H9 (cell line): ENCODE data around the gene DCAF5. TPM values are rescaled to one million over a fixed set of nuclear protein-coding genes. Genes with fewer than 3 reads are reported as not detected.

Experiments
- DNase-seq: peaks from one replicate; pipeline ENCODE4 v3.0.0-alpha.2; 2017
- H2AFZ ChIP-seq: one replicate; pipeline ENCODE4 v1.6.1; 2013; ENCODE audit warnings: mild to moderate bottlenecking, low read length, control low read depth, moderate library complexity
- H2AK5ac ChIP-seq: 2 replicates; pipeline ENCODE4 v1.6.1; 2013; ENCODE audit warnings: low read length, control low read depth, mixed read lengths; ENCODE audit not compliant: insufficient read length
- H2BK120ac ChIP-seq: one replicate; pipeline ENCODE4 v1.6.1; 2013; ENCODE audit warnings: low read depth, mild to moderate bottlenecking, low read length, control low read depth, inconsistent platforms; ENCODE audit not compliant: poor library complexity, severe bottlenecking
- H2BK12ac ChIP-seq: 2 replicates; pipeline ENCODE4 v1.6.1; 2013; ENCODE audit warnings: low read length, control low read depth, mixed read lengths, low read depth; ENCODE audit not compliant: insufficient read length
- H2BK15ac ChIP-seq: 2 replicates; pipeline ENCODE4 v1.6.1; 2013; ENCODE audit warnings: low read depth, low read length, control low read depth
- H2BK20ac ChIP-seq: one replicate; pipeline ENCODE4 v1.6.1; 2013; ENCODE audit warnings: low read depth, mild to moderate bottlenecking, low read length, control low read depth, inconsistent platforms; ENCODE audit not compliant: poor library complexity, severe bottlenecking
- H2BK5ac ChIP-seq: 2 replicates; pipeline ENCODE4 v1.6.1; 2013; ENCODE audit warnings: low read length, control low read depth, mixed read lengths; ENCODE audit not compliant: insufficient read length
- H3K14ac ChIP-seq: 2 replicates; pipeline ENCODE4 v1.6.1; 2013; ENCODE audit warnings: low read length, control low read depth; ENCODE audit not compliant: insufficient read depth
- H3K18ac ChIP-seq: 2 replicates; pipeline ENCODE4 v1.6.1; 2013; ENCODE audit warnings: low read depth, mild to moderate bottlenecking, mixed read lengths, low read length, control low read depth; ENCODE audit not compliant: insufficient read length
- H3K23ac ChIP-seq: 2 replicates; pipeline ENCODE4 v1.6.1; 2013; ENCODE audit warnings: low read length, control low read depth, mixed read lengths, low read depth; ENCODE audit not compliant: insufficient read length
- H3K23me2 ChIP-seq: 2 replicates; pipeline ENCODE4 v1.6.1; 2013; ENCODE audit warnings: low read depth, mild to moderate bottlenecking, mixed read lengths, low read length, control low read depth; ENCODE audit not compliant: insufficient read length, poor library complexity, severe bottlenecking
- H3K27ac ChIP-seq: 2 replicates; pipeline ENCODE4 v1.5.1; 2013; ENCODE audit warnings: low read length, control low read depth, mixed read lengths, low read depth; ENCODE audit not compliant: insufficient read length
- H3K27me3 ChIP-seq: 2 replicates; pipeline ENCODE4 v1.6.1; 2013; ENCODE audit warnings: low read length, control low read depth, inconsistent platforms; ENCODE audit not compliant: insufficient read depth
- H3K4ac ChIP-seq: 2 replicates; pipeline ENCODE4 v1.6.1; 2013; ENCODE audit warnings: low read depth, mild to moderate bottlenecking, control low read depth, inconsistent platforms, low read length, moderate library complexity
- H3K4me1 ChIP-seq: 2 replicates; pipeline ENCODE4 v1.6.1; 2013; ENCODE audit warnings: low read length, control low read depth, inconsistent platforms; ENCODE audit not compliant: insufficient read depth
- H3K4me2 ChIP-seq: 2 replicates; pipeline ENCODE4 v1.6.1; 2013; ENCODE audit warnings: low read length, control low read depth, mixed read lengths; ENCODE audit not compliant: insufficient read length, insufficient read depth
- H3K56ac ChIP-seq: 2 replicates; pipeline ENCODE4 v1.6.1; 2013; ENCODE audit warnings: low read depth, mild to moderate bottlenecking, mixed read lengths, low read length, control low read depth; ENCODE audit not compliant: insufficient read length
- H3K79me1 ChIP-seq: 2 replicates; pipeline ENCODE4 v1.6.1; 2013; ENCODE audit warnings: low read depth, mild to moderate bottlenecking, moderate library complexity, low read length, control low read depth, inconsistent platforms; ENCODE audit not compliant: insufficient read depth, poor library complexity, severe bottlenecking
- H3K79me2 ChIP-seq: 2 replicates; pipeline ENCODE4 v1.6.1; 2013; ENCODE audit warnings: low read length, control low read depth, inconsistent platforms; ENCODE audit not compliant: insufficient read depth
- H3K9ac ChIP-seq: 2 replicates; pipeline ENCODE4 v1.6.1; 2013; ENCODE audit warnings: low read length, control low read depth, mixed read lengths; ENCODE audit not compliant: insufficient read length; ENCODE audit errors: extremely low read depth
- H3K9me3 ChIP-seq: one replicate; pipeline ENCODE4 v1.6.1; 2013; ENCODE audit warnings: low read depth, low read length, inconsistent platforms; ENCODE audit not compliant: control insufficient read depth
- H3T11ph ChIP-seq: one replicate; pipeline ENCODE4 v1.6.1; 2013; ENCODE audit warnings: mild to moderate bottlenecking, low read length, control low read depth, inconsistent platforms
- H4K20me1 ChIP-seq: one replicate; pipeline ENCODE4 v1.6.1; 2013; ENCODE audit not compliant: control insufficient read depth, insufficient read length, insufficient read depth
- H4K5ac ChIP-seq: 2 replicates; pipeline ENCODE4 v1.6.1; 2013; ENCODE audit warnings: low read depth, mild to moderate bottlenecking, mixed read lengths, low read length, control low read depth; ENCODE audit not compliant: insufficient read length
- H4K8ac ChIP-seq: replicated peaks from 2 replicates; pipeline ENCODE4 v1.6.1; 2013; ENCODE audit warnings: low read length, control low read depth, mixed read lengths, low read depth; ENCODE audit not compliant: insufficient read length
- H4K91ac ChIP-seq: 2 replicates; pipeline ENCODE4 v1.6.1; 2013; ENCODE audit warnings: low read depth, mild to moderate bottlenecking, moderate library complexity, mixed read lengths, low read length, control low read depth; ENCODE audit not compliant: insufficient read length
- H3K27ac Mint-ChIP-seq, 3 experiments: 2 replicates in 2 of 3; 3 replicates in 1 of 3; pipeline ENCODE4 v1.8.0; 2020 to 2021; ENCODE audit warnings: mixed read lengths in 3 of 3, mild to moderate bottlenecking in 1 of 3, moderate library complexity in 1 of 3
- H3K27me3 Mint-ChIP-seq: 2 replicates; pipeline ENCODE4 v1.8.0; 2021; ENCODE audit warnings: low read depth, mild to moderate bottlenecking, moderate library complexity, mixed read lengths
- H3K36me3 Mint-ChIP-seq, 3 experiments: 2 replicates in 2 of 3; 3 replicates in 1 of 3; pipeline ENCODE4 v1.8.0; 2020 to 2021; ENCODE audit warnings: low read depth in 3 of 3, mixed read lengths in 3 of 3; ENCODE audit not compliant: insufficient read depth in 1 of 3
- H3K4me1 Mint-ChIP-seq, 2 experiments: 2 replicates each; pipeline ENCODE4 v1.8.0; 2020; ENCODE audit warnings: mixed read lengths in 2 of 2
- H3K4me3 Mint-ChIP-seq, 2 experiments: 2 replicates in 1 of 2; 3 replicates in 1 of 2; pipeline ENCODE4 v1.8.0; 2020 to 2021; ENCODE audit warnings: mild to moderate bottlenecking in 2 of 2, mixed read lengths in 2 of 2, moderate library complexity in 1 of 2
- H3K9me3 Mint-ChIP-seq, 2 experiments: 2 replicates in 1 of 2; 3 replicates in 1 of 2; pipeline ENCODE4 v1.8.0; 2020; ENCODE audit warnings: mild to moderate bottlenecking in 2 of 2, mixed read lengths in 2 of 2, moderate library complexity in 1 of 2
- CTCF ChIP-seq: fragments of 200-600 bp; sonication (generic); conservative IDR thresholded peaks from 3 replicates; pipeline ENCODE4 v1.8.0; 2021; ENCODE audit warnings: antibody characterized with exemption, mild to moderate bottlenecking
- WGBS: extraction: QIAGEN DNeasy Blood & Tissue Kit; methylation state at CpG from one replicate; pipeline ENCODE4 v1.1.7; 2013; ENCODE audit warnings: missing lambda C conversion rate, low lambda C conversion rate, mixed read lengths; ENCODE audit not compliant: insufficient read length; ENCODE audit errors: extremely low coverage; 5-methylcytosine and 5-hydroxymethylcytosine counted together
- total RNA-seq: library from RNA; stranded (reverse); gene quantifications from 2 replicates; pipeline ENCODE4 v1.2.1, GENCODE V29; 2021

Gene DCAF5
- total RNA-seq, 1 experiment from 2014 or later = 31.4 TPM

GRCh38 chr14:69152181-69152901, 578 bp downstream of the DCAF5 start:
- Histone ChIP-seq H3K27ac (no peak overlapping the region), H3K18ac (no peak overlapping the region), H4K8ac (no peak overlapping the region)

More at GRCh38 chr14:69152181-69152901, 578 bp downstream of the DCAF5 start:
- H3K27me3 ChIP-seq = no peaks in the 10 kb centered on the region; the same call in 1 of the 2 replicates
- H3K4me1 ChIP-seq = peaks cover 4% of the 10 kb centered on the region; the same call in 1 of the 2 replicates
- H2BK15ac ChIP-seq = no peak overlapping the region
- peak overlapping the region; percentile 99 for H3K4me2 ChIP-seq
- H3K9ac ChIP-seq = peak overlapping the region; percentile 73
- no peaks in the 10 kb centered on the region for H4K20me1 ChIP-seq
- H2BK120ac ChIP-seq = no peak overlapping the region
- peaks cover 13% of the 10 kb centered on the region for H3K27me3 Mint-ChIP-seq
- no peak overlapping the region for H2AFZ ChIP-seq
- H3K56ac ChIP-seq = no peak overlapping the region
- H3K9me3 ChIP-seq = no peaks in the 10 kb centered on the region
- no peak overlapping the region for H2BK12ac ChIP-seq
- no peak overlapping the region for H4K5ac ChIP-seq
- H3K79me1 ChIP-seq = peaks cover 6% of the 10 kb centered on the region
- DNase-seq = peak; percentile 74
- no CpG with 5 or more reads among the region's 38 CpGs for WGBS
- no peak overlapping the region for H2AK5ac ChIP-seq
- H2BK5ac ChIP-seq = no peak overlapping the region
- peaks cover 2% of the 10 kb centered on the region; the same call in 1 of the 2 replicates for H3K79me2 ChIP-seq
- no peak overlapping the region for H3T11ph ChIP-seq
- no peak overlapping the region for H4K91ac ChIP-seq
- H2BK20ac ChIP-seq = no peak overlapping the region
- no peak overlapping the region for H3K4ac ChIP-seq
- H3K4me1 Mint-ChIP-seq = peaks cover 17 to 27% of the 10 kb centered on the region in 2 experiments
- peaks cover 4 to 6% (median 6%) of the 10 kb centered on the region in 3 experiments; a peak in 6 of 7 replicates for H3K36me3 Mint-ChIP-seq
- peaks cover 16% of the 10 kb centered on the region for H3K23me2 ChIP-seq
- H3K14ac ChIP-seq = peak overlapping the region; percentile 43; the same call in 1 of the 2 replicates
- H3K23ac ChIP-seq = no peak overlapping the region
- H3K4me3 Mint-ChIP-seq = peak overlapping the region; percentile 88 to 91
- no peak for TF ChIP-seq CTCF
- H3K27ac Mint-ChIP-seq = peak overlapping the region; percentile 61 to 84 (median 81); a peak in 4 of 7 replicates
- 0 out of 5 replicates have a peak, but pooled peaks cover 0 to 2% of the 10 kb centered on the region in 2 experiments for H3K9me3 Mint-ChIP-seq
